T-cell (primary cell): ENCODE data around the gene CTSA. TPM values are rescaled to one million over a fixed set of nuclear protein-coding genes. Genes with fewer than 3 reads are reported as not detected.

Experiments used
- ATAC-seq, 4 experiments: fragments of 200-7000 bp in 3 of 4; fragments of 150-1000 bp in 1 of 4; cut with Tn5 transposase; replicated peaks in 1 of 4; 1 replicate in 3 of 4; 2 replicates in 1 of 4; pipeline ENCODE4 v1.10.0; 2021; ENCODE audit warnings: moderate library complexity in 3 of 4, mild to moderate bottlenecking in 2 of 4, moderate number of reproducible peaks in 1 of 4
- CTCF ChIA-PET, 2 donors: fragments of 300-600 bp; sonication (Branson Sonifier 250); formaldehyde crosslinking; loops; one replicate each; lab custom pipeline; 2022; ENCODE audit warnings: antibody characterized with exemption in 2 of 2; lab: Charles Lee
- POLR2A ChIA-PET, 2 donors: fragments of 300-600 bp; sonication (Branson Sonifier 250); formaldehyde crosslinking; loops; one replicate each; lab custom pipeline; 2022; ENCODE audit warnings: antibody characterized with exemption in 2 of 2; lab: Charles Lee
- DNase-seq, 35 experiments: peaks; one replicate each; pipeline versions ENCODE4 v3.0.0 to v3.0.0-alpha.2; 2013 to 2023
- H3K27ac ChIP-seq: one replicate; pipeline ENCODE4 v1.5.1; 2013; ENCODE audit warnings: low read length
- H3K27me3 ChIP-seq, 2 experiments: replicated peaks in 1 of 2; 1 replicate in 1 of 2; 2 replicates in 1 of 2; pipeline versions ENCODE4 v1.6.1 to v1.7.0; 2013; ENCODE audit warnings: low read length in 1 of 2, mixed read lengths in 1 of 2; ENCODE audit not compliant: control insufficient read depth in 2 of 2, insufficient read depth in 2 of 2; ENCODE audit errors: extremely low read depth in 1 of 2
- H3K36me3 ChIP-seq, 2 donors: 1 replicate in 1 of 2; 2 replicates in 1 of 2; pipeline versions ENCODE4 v1.6.1 to v1.7.0; 2013; ENCODE audit warnings: low read length in 1 of 2; ENCODE audit not compliant: control insufficient read depth in 2 of 2, insufficient read depth in 1 of 2; ENCODE audit errors: extremely low read depth in 1 of 2
- H3K4me1 ChIP-seq, 2 experiments: 1 replicate in 1 of 2; 2 replicates in 1 of 2; pipeline versions ENCODE4 v1.6.1 to v1.7.0; 2013; ENCODE audit warnings: low read length in 2 of 2, mixed read lengths in 1 of 2; ENCODE audit not compliant: insufficient read depth in 2 of 2, control insufficient read depth in 1 of 2; ENCODE audit errors: extremely low read depth in 1 of 2
- H3K4me3 ChIP-seq, 2 donors: 1 replicate in 1 of 2; 2 replicates in 1 of 2; pipeline versions ENCODE4 v1.5.1 to v1.7.0; 2013; ENCODE audit warnings: mild to moderate bottlenecking in 2 of 2, low read length in 1 of 2, moderate library complexity in 1 of 2; ENCODE audit not compliant: control insufficient read depth in 1 of 2; ENCODE audit errors: extremely low read depth in 1 of 2
- H3K9me3 ChIP-seq: 2 replicates; pipeline ENCODE4 v1.7.0; 2013
- H3K27ac Mint-ChIP-seq, 2 donors: one replicate each; pipeline ENCODE4 v1.8.0; 2020 to 2021; ENCODE audit warnings: mild to moderate bottlenecking in 2 of 2, mixed read lengths in 2 of 2
- H3K27me3 Mint-ChIP-seq, 2 donors: one replicate each; pipeline ENCODE4 v1.8.0; 2021 to 2022; ENCODE audit warnings: mixed read lengths in 2 of 2
- H3K36me3 Mint-ChIP-seq: one replicate; pipeline ENCODE4 v1.8.0; 2021; ENCODE audit warnings: mixed read lengths
- H3K4me1 Mint-ChIP-seq, 3 donors: one replicate each; pipeline ENCODE4 v1.8.0; 2020 to 2022; ENCODE audit warnings: mixed read lengths in 3 of 3, mild to moderate bottlenecking in 1 of 3
- H3K4me3 Mint-ChIP-seq, 3 donors: one replicate each; pipeline ENCODE4 v1.8.0; 2020 to 2022; ENCODE audit warnings: mild to moderate bottlenecking in 3 of 3, mixed read lengths in 3 of 3, moderate library complexity in 3 of 3
- H3K9me3 Mint-ChIP-seq, 3 donors: one replicate each; pipeline ENCODE4 v1.8.0; 2020 to 2022; ENCODE audit warnings: mixed read lengths in 3 of 3
- WGBS: methylation state at CpG from one replicate; pipeline ENCODE4 v1.1.5; 2013; ENCODE audit warnings: missing lambda C conversion rate; ENCODE audit not compliant: insufficient coverage; 5-methylcytosine and 5-hydroxymethylcytosine counted together
- total RNA-seq, 35 experiments: library from RNA in 6 of 35; stranded (reverse) in 6 of 35; fragments of 120-200 nt in 1 of 35; gene quantifications; one replicate each; pipeline versions ENCODE4 v1.2.1 to v1.2.4 and lab custom pipeline; 2013 to 2026

CTSA gene
- total RNA-seq, 5 donors from 2014 or later (not counting 1 experiment from before 2014, with no cell fraction given), result 55.5 to 101 (median 85.1) TPM

DNA sequence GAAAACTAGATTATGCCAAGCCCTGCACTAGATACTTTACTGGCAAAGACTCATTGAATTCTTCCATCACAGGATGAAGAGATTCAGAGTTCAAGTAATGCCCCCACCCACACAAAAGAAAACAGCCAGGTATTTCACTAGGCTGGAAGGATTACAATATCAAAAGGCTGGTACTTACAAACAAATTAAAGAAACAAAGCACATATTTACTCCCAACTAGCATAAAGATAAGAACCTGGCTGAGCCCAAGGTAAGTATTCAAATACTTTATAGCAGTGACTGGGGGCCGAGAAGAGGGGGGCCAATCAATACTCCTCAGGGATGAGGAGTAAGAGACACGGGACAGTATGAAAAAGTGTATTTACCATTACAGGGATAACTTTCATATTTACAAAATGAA, 37.7 kb upstream of the CTSA start:
- H3K9me3 Mint-ChIP-seq, result no peaks in the 10 kb centered on the region
- Histone ChIP-seq H3K4me3 (no peak overlapping the region), H3K27me3 (no peaks in the 10 kb centered on the region), H3K27ac (no peak overlapping the region), H3K4me1 (peaks cover 13 to 36% of the 10 kb centered on the region in 2 experiments), H3K9me3 (no peaks in the 10 kb centered on the region), H3K36me3 (peaks cover 6 to 28% of the 10 kb centered on the region in 2 donors)
- H3K36me3 Mint-ChIP-seq, result peaks cover 23% of the 10 kb centered on the region
- ATAC-seq (no peak), DNase-seq (no peak)
- CTCF ChIA-PET, result no interaction called here
- peaks cover 43 to 46% (median 43%) of the 10 kb centered on the region in 3 donors for H3K4me1 Mint-ChIP-seq
- no peak overlapping the region for H3K4me3 Mint-ChIP-seq
- no peaks in the 10 kb centered on the region for H3K27me3 Mint-ChIP-seq
- POLR2A ChIA-PET, result no interaction called here
- no CpG with 5 or more reads among the region's 2 CpGs for WGBS
- no peak overlapping the region for H3K27ac Mint-ChIP-seq

DNA sequence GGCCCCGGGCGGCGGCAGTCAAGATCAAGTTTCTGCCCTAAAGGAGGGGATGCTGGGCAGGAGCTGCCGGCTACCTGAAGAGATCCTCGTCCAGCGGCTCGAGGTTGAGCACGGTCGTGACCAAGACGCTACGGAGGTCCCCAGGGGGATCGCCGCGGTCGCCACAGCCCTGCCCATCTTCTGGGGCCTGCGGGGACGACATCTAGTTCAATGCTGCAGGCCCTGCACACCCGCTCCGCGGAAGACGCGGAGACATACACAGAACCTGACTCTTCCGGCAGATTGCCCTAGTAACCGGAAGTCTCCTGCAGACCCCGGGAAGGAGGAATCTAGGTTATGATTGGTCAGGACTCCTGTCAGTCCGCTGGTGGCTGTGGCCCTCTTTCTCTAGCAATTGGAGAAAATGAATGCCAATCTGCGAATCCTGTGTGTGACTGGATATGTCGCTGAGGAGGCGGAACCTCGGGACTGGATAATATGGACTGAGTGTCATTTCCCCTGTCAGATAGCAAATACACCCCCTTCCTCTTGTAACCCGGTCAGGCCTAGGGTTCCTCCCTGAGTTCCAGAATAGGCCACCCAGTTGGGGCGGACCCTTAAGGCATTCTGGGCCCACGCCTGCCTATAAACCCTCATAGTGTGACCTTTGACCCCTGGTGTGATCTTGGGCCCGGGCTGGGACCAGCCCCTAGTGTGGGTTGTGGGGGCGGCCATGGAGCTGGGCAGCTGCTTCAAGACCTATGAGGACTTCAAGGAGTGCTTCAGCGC, 33.8 kb upstream of the CTSA start, which contains the start of the genes ACOT8 and ZSWIM3:
TSS of gene ACOT8 (minus strand) at position 279 of the 768 bp plus-strand sequence. CDS start at position 202, 77 bp downstream.
TSS of gene ZSWIM3 (plus strand) at position 501 of the 768 bp plus-strand sequence. CDS start at position 713, 212 bp downstream.
- peak within 1 kb of the TSS; percentile 92 to 95 (median 94) for H3K4me3 Mint-ChIP-seq
- H3K4me1 ChIP-seq, result peaks cover 14 to 37% of the 10 kb centered on the region in 2 experiments
- H3K27me3 ChIP-seq, result no peaks in the 10 kb centered on the region
- H3K27ac ChIP-seq, result peak within 1 kb of the TSS; percentile 87
- peak within 1 kb of the TSS; percentile 81 to 95 for H3K4me3 ChIP-seq
- POLR2A ChIA-PET, result no interaction called here
- ATAC-seq (peak; percentile 98), DNase-seq (peak; percentile 76 to 100 (median 95))
- H3K9me3 Mint-ChIP-seq, result no peaks in the 10 kb centered on the region
- CTCF ChIA-PET, result interaction anchor here in 1 of 2 donors (0.7 to 1.4 kb wide), 5 partner anchors 24 to 158 kb away, joined by 3 to 5 read pairs (median 5); partner anchors contain the start of gene ZSWIM1
- under 1% methylated on average over 28 of the region's 36 CpGs for WGBS
- H3K36me3 Mint-ChIP-seq, result peaks cover 16% of the 10 kb centered on the region
- H3K9me3 ChIP-seq, result no peaks in the 10 kb centered on the region
- H3K4me1 Mint-ChIP-seq, result peaks cover 47 to 66% (median 59%) of the 10 kb centered on the region in 3 donors
- H3K27ac Mint-ChIP-seq, result peak within 1 kb of the TSS; percentile 95 to 97
- peaks cover 0 to 19% of the 10 kb centered on the region in 2 donors for H3K36me3 ChIP-seq
- H3K27me3 Mint-ChIP-seq, result no peaks in the 10 kb centered on the region

DNA sequence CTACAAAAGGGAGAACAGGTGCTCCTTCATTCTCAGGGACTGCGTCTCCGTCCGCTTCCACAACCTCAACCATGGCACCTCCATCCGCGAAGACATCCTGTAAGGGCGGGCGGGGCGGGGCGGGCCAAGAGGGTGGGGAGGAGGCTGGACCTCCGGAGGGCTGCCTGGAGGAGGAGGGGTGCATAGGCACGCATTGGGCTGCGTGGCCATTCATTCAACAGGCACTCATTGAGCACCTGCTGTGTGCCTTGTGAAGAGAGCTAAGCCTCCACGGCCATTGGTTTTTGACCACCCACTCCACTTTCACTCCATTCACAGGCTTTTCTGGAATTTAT, 33.3 kb upstream of the CTSA start:
- Histone ChIP-seq H3K36me3 (peaks cover 0 to 19% of the 10 kb centered on the region in 2 donors), H3K27ac (peak overlapping the region; percentile 87), H3K4me1 (peaks cover 14 to 37% of the 10 kb centered on the region in 2 experiments), H3K9me3 (no peaks in the 10 kb centered on the region), H3K4me3 (peak overlapping the region; percentile 81 to 95), H3K27me3 (no peaks in the 10 kb centered on the region)
- Mint-ChIP-seq H3K27me3 (no peaks in the 10 kb centered on the region), H3K9me3 (no peaks in the 10 kb centered on the region), H3K4me1 (peaks cover 47 to 66% (median 57%) of the 10 kb centered on the region in 3 donors), H3K4me3 (peak overlapping the region; percentile 92 to 95 (median 94)), H3K36me3 (peaks cover 14% of the 10 kb centered on the region), H3K27ac (peak overlapping the region; percentile 95 to 97)
- ChIA-PET CTCF (interaction anchor here (0.5 to 1.3 kb wide), 3 partner anchors 36 to 157 kb away, joined by 4 to 6 read pairs (median 5); no protein-coding TSS in a partner anchor), POLR2A (no interaction called here)
- ATAC-seq (peak in 3 of 4 experiments; percentile 13 to 24 (median 24)), DNase-seq (peak in 1 of 35 experiments; percentile 18)
- WGBS, result 57% methylated on average over 1 of the region's 13 CpGs

DNA sequence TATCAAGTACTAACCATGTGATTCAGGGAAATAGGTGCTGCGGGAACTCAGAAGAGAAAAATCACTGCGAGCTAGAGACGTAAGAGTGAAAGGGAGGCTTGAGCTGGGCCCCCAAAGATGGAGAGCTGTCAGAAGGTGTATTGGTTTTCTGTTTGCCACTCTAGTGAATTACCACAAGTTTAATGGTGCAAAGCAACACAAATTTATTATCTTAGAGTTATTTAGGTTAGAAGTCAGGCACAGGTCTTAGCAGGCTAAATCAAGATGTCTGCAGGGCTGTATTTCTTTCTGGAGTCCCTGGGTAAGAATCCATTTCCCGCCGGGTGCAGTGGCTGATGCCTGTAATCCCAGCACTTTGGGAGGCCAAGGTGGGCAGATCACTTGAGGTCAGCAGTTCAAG, 31.2 kb upstream of the CTSA start:
- CTCF ChIA-PET, result no interaction called here
- no peak overlapping the region for H3K4me3 Mint-ChIP-seq
- POLR2A ChIA-PET, result no interaction called here

DNA sequence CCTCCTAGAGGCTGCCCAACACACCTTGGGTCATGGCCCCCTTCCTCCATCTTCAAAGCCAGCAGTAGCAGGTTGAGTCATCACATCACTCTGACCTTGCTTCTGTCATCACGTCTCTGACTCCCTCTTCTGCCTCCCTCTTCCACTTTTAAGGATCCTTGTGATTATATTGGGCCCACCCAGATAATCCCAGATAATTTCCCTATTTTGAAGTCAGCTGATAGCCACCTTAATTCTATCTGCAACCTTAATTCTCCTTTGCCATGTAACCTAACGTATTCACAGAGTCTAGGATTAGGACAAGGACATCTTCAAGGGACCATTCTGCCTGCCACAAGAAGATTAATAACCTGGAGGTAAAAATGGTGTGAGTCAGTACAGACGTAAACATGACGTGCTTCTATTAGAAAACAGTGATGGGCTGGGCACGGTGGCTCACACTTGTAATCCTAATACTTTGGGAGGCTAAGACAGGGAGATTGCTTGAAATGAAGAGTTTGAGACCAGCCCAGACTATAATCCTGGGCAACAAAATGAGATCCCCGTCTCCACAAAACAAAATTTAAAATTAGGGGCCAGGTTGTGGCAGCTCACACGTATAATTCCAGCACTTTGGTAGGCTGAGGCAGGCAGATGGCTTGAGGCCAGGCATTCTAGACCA, 30.4 kb upstream of the CTSA start:
- Histone ChIP-seq H3K9me3 (no peaks in the 10 kb centered on the region), H3K4me3 (no peak overlapping the region), H3K27me3 (no peaks in the 10 kb centered on the region), H3K36me3 (no peaks in the 10 kb centered on the region), H3K27ac (no peak overlapping the region), H3K4me1 (peaks cover 14 to 24% of the 10 kb centered on the region in 2 experiments)
- CTCF ChIA-PET, result no interaction called here
- WGBS, result 89% methylated on average over 3 of the region's 7 CpGs
- H3K4me3 Mint-ChIP-seq, result peak overlapping the region in 1 of 3 donors; percentile 1
- H3K27me3 Mint-ChIP-seq, result no peaks in the 10 kb centered on the region
- no peak overlapping the region for H3K27ac Mint-ChIP-seq
- peaks cover 27 to 48% (median 39%) of the 10 kb centered on the region in 3 donors for H3K4me1 Mint-ChIP-seq
- peaks cover 9% of the 10 kb centered on the region for H3K36me3 Mint-ChIP-seq
- POLR2A ChIA-PET, result no interaction called here
- no peaks in the 10 kb centered on the region for H3K9me3 Mint-ChIP-seq
- no peak for DNase-seq
- ATAC-seq, result no peak

More for the DNA sequence above, 31.2 kb upstream of the CTSA start:
- DNase-seq (no peak), ATAC-seq (no peak)
- Histone ChIP-seq H3K4me3 (no peak overlapping the region), H3K4me1 (peaks cover 14 to 31% of the 10 kb centered on the region in 2 experiments), H3K9me3 (no peaks in the 10 kb centered on the region), H3K36me3 (peaks cover 0 to 1% of the 10 kb centered on the region in 2 donors), H3K27me3 (no peaks in the 10 kb centered on the region), H3K27ac (no peak overlapping the region)
- peaks cover 33 to 54% (median 45%) of the 10 kb centered on the region in 3 donors for H3K4me1 Mint-ChIP-seq
- 100% methylated on average over 5 of the region's 5 CpGs for WGBS
- H3K27me3 Mint-ChIP-seq, result no peaks in the 10 kb centered on the region
- no peaks in the 10 kb centered on the region for H3K9me3 Mint-ChIP-seq
- peaks cover 9% of the 10 kb centered on the region for H3K36me3 Mint-ChIP-seq
- H3K27ac Mint-ChIP-seq, result no peak overlapping the region
